Right lobe of liver (tissue), 6 donors: ENCODE data around the gene MEA1. TPM values are rescaled to one million over a fixed set of nuclear protein-coding genes. Genes with fewer than 3 reads are reported as not detected.
A peak's percentile ranks its signal among the peaks of the same experiment; 100 is the strongest.

Experiments used
- ATAC-seq, 4 donors: fragments of 200-7000 bp; cut with Tn5 transposase; one replicate each; pipeline ENCODE4 v1.9.1; 2020; ENCODE audit warnings: mild to moderate bottlenecking in 4 of 4, moderate library complexity in 4 of 4
- DNase-seq, 3 donors: peaks; one replicate each; pipeline ENCODE4 v3.0.0-alpha.2; 2020
- H3K27ac ChIP-seq, 3 donors: fragments of 200-600 bp; one replicate each; pipeline ENCODE4 v1.8.0; 2022
- H3K27me3 ChIP-seq, 2 donors: fragments of 200-600 bp; one replicate each; pipeline ENCODE4 v1.8.0; 2022
- H3K36me3 ChIP-seq, 4 donors: fragments of 200-600 bp; sonication (generic) in 1 of 4; one replicate each; pipeline versions ENCODE4 v1.5.1 to v1.8.0; 2017 to 2022; ENCODE audit warnings: control low read depth in 1 of 4
- H3K4me1 ChIP-seq, 4 donors: fragments of 200-600 bp; sonication (generic) in 1 of 4; one replicate each; pipeline versions ENCODE4 v1.5.1 to v1.8.0; 2017 to 2022; ENCODE audit warnings: control low read depth in 1 of 4
- H3K4me3 ChIP-seq, 3 donors: fragments of 200-600 bp; one replicate each; pipeline ENCODE4 v1.8.0; 2022
- H3K9me3 ChIP-seq, 4 donors: fragments of 200-600 bp; sonication (generic) in 1 of 4; one replicate each; pipeline versions ENCODE4 v1.5.1 to v1.8.0; 2017 to 2022; ENCODE audit warnings: control low read depth in 1 of 4
- CTCF ChIP-seq, 4 donors: fragments of 200-600 bp in 3 of 4; fragments of 450-650 bp in 1 of 4; IDR thresholded peaks; one replicate each; pipeline versions ENCODE4 v1.5.1 to v1.8.0; 2016 to 2022; ENCODE audit warnings: antibody characterized with exemption in 4 of 4, mild to moderate bottlenecking in 2 of 4
- POLR2A ChIP-seq: fragments of 450-650 bp; IDR thresholded peaks from one replicate; pipeline ENCODE4 v1.6.1; 2017; ENCODE audit warnings: antibody characterized with exemption, mild to moderate bottlenecking
- WGBS: methylation state at CpG from one replicate; pipeline ENCODE4 v1.1.6; 2018; ENCODE audit warnings: low coverage, low lambda C conversion rate; ENCODE audit not compliant: insufficient coverage; ENCODE audit errors: missing lambda C conversion rate; 5-methylcytosine and 5-hydroxymethylcytosine counted together
- intact Hi-C, 2 donors: fragments of 100-400 bp; cut with DNase I; formaldehyde crosslinking; loops; one replicate each; pipeline versions ENCODE4 v1.11.2 to v1.14.1; 2022
- total RNA-seq, 6 experiments: library from RNA; depleted of rRNA in 2 of 6; stranded (reverse); fragments of >200 nt in 2 of 6; fragmentation: NEBNext Ultra II Directional in 3 of 6; extraction: Animal tissue kit (Norgen Biotek cat#: 25700) in 3 of 6; gene quantifications; one replicate each; pipeline versions ENCODE4 v1.1.0 to v1.2.4, GENCODE V29; 2016 to 2023
- donor health status: DM: no; HTN: yes; CAD: no.
- donor health status: DM: no; HTN: no; CAD: no.
- donor health status: DM: no; HTN: no; CAD: no.
- donor health status: DM: no; HTN: yes; CAD: no.
- donor health status: DM: no; HTN: yes; CAD: no.

Gene MEA1
- total RNA-seq, 6 experiments from 2014 or later, result 19.1 to 39.1 (median 25.2) TPM

GRCh38 chr6:43011207-43011606 lies 2.5 kb downstream of the MEA1 start:
- intact Hi-C loops, result no loop called here
- peak in 1 of 3 donors; percentile 43 for DNase-seq
- WGBS, result 80% methylated on average over 3 of the region's 6 CpGs
- ATAC-seq, result no peak
- no peak overlapping the region for H3K27ac ChIP-seq
- H3K4me1 ChIP-seq, result peaks cover 0 to 20% (median 7%) of the 10 kb centered on the region in 4 donors
- no peak for TF ChIP-seq CTCF (IDR thresholded peaks at IDR 0.05)
- TF ChIP-seq POLR2A, result no peak
- no peaks in the 10 kb centered on the region for H3K27me3 ChIP-seq
- no peaks in the 10 kb centered on the region for H3K9me3 ChIP-seq
- H3K4me3 ChIP-seq, result no peak overlapping the region
- peaks cover 0 to 38% (median 2%) of the 10 kb centered on the region in 4 donors for H3K36me3 ChIP-seq

GRCh38 chr6:43009124-43009523 lies 4.6 kb downstream of the MEA1 start:
- 49% methylated on average over 4 of the region's 6 CpGs for WGBS
- intact Hi-C loops, result no loop called here
- Histone ChIP-seq H3K36me3 (peaks cover 0 to 41% (median 2%) of the 10 kb centered on the region in 4 donors), H3K9me3 (no peaks in the 10 kb centered on the region), H3K27me3 (no peaks in the 10 kb centered on the region), H3K4me1 (peaks cover 0 to 11% (median 3%) of the 10 kb centered on the region in 4 donors), H3K4me3 (no peak overlapping the region), H3K27ac (no peak overlapping the region)
- ATAC-seq (no peak), DNase-seq (no peak)
- TF ChIP-seq POLR2A, result no peak
- peak; percentile 24 to 37 (median 28) for TF ChIP-seq CTCF (IDR thresholded peaks at IDR 0.05)

GRCh38 chr6:43007126-43007525 lies 6.6 kb downstream of the MEA1 start:
- 92% methylated on average over 2 of the region's 9 CpGs for WGBS
- intact Hi-C loops, result no loop called here
- peaks cover 0 to 41% (median 2%) of the 10 kb centered on the region in 4 donors for H3K36me3 ChIP-seq

GRCh38 chr6:43006251-43006650 lies 7.5 kb downstream of the MEA1 start:
- ATAC-seq, result no peak
- WGBS, result 90% methylated on average over 4 of the region's 11 CpGs
- intact Hi-C loops, result no loop called here
- Histone ChIP-seq H3K36me3 (peaks cover 0 to 32% (median 2%) of the 10 kb centered on the region in 4 donors), H3K4me1 (no peaks in the 10 kb centered on the region), H3K9me3 (no peaks in the 10 kb centered on the region), H3K27me3 (no peaks in the 10 kb centered on the region), H3K4me3 (no peak overlapping the region), H3K27ac (no peak overlapping the region)
- no peak for DNase-seq
- TF ChIP-seq CTCF (IDR thresholded peaks at IDR 0.05), result no peak
- no peak for TF ChIP-seq POLR2A

More at GRCh38 chr6:43007126-43007525, 6.6 kb downstream of the MEA1 start:
- Histone ChIP-seq H3K27me3 (no peaks in the 10 kb centered on the region), H3K27ac (no peak overlapping the region), H3K4me3 (no peak overlapping the region), H3K4me1 (no peaks in the 10 kb centered on the region), H3K9me3 (no peaks in the 10 kb centered on the region)
- TF ChIP-seq CTCF (IDR thresholded peaks at IDR 0.05), result no peak
- no peak for TF ChIP-seq POLR2A
- ATAC-seq (no peak), DNase-seq (peak in 1 of 3 donors; percentile 30)

GRCh38 chr6:43005844-43006243 lies 7.9 kb downstream of the MEA1 start:
- TF ChIP-seq CTCF (IDR thresholded peaks at IDR 0.05) (no peak), POLR2A (no peak)
- DNase-seq (no peak), ATAC-seq (no peak)
- no peaks in the 10 kb centered on the region for H3K27me3 ChIP-seq
- H3K36me3 ChIP-seq, result peaks cover 0 to 28% (median 2%) of the 10 kb centered on the region in 4 donors
- intact Hi-C loops, result no loop called here
- no peak overlapping the region for H3K4me3 ChIP-seq
- H3K4me1 ChIP-seq, result no peaks in the 10 kb centered on the region
- 82% methylated on average over 4 of the region's 5 CpGs for WGBS
- H3K27ac ChIP-seq, result no peak overlapping the region
- no peaks in the 10 kb centered on the region for H3K9me3 ChIP-seq
